Astrocyte (in vitro differentiated cells and primary cell): Measurements from ENCODE around the gene ALX4. TPM values are rescaled to one million over a fixed set of nuclear protein-coding genes. Genes with fewer than 3 reads are reported as not detected.

Experiments used
- DNase-seq: peaks from one replicate; pipeline ENCODE4 v3.0.0-alpha.2; 2010; ENCODE audit warnings: low read depth
- FAIRE-seq: peaks from 2 replicates; lab custom pipeline; 2011; peaks lifted over from hg19 to GRCh38; lab: Jason Lieb, UNC
- H2AFZ ChIP-seq: 2 replicates; pipeline ENCODE4 v1.6.0; 2012; ENCODE audit warnings: low read depth, low read length, inconsistent platforms
- H3K27ac ChIP-seq: 2 replicates; pipeline ENCODE4 v1.5.1; 2011; ENCODE audit warnings: low read depth, low read length, inconsistent platforms
- H3K27me3 ChIP-seq: 2 replicates; pipeline ENCODE4 v1.6.0; 2011; ENCODE audit warnings: low read length, inconsistent platforms; ENCODE audit not compliant: insufficient read depth
- H3K36me3 ChIP-seq: 2 replicates; pipeline ENCODE4 v1.5.1; 2011; ENCODE audit warnings: low read length, inconsistent platforms; ENCODE audit not compliant: insufficient read depth
- H3K4me1 ChIP-seq: 2 replicates; pipeline ENCODE4 v1.5.1; 2011; ENCODE audit warnings: low read length, inconsistent platforms; ENCODE audit not compliant: insufficient read depth
- H3K4me2 ChIP-seq: 2 replicates; pipeline ENCODE4 v1.6.0; 2012; ENCODE audit warnings: low read length, inconsistent platforms
- H3K4me3 ChIP-seq: 2 replicates; pipeline ENCODE4 v1.5.1; 2011; ENCODE audit warnings: low read depth, mild to moderate bottlenecking, low read length, inconsistent platforms; ENCODE audit not compliant: insufficient read depth
- H3K79me2 ChIP-seq: 2 replicates; pipeline ENCODE4 v1.6.0; 2012; ENCODE audit warnings: mild to moderate bottlenecking, low read length, inconsistent platforms; ENCODE audit not compliant: insufficient read depth
- H3K9ac ChIP-seq: 2 replicates; pipeline ENCODE4 v1.6.0; 2012; ENCODE audit warnings: mild to moderate bottlenecking, low read length, inconsistent platforms
- H3K9me3 ChIP-seq: 2 replicates; pipeline ENCODE4 v1.5.1; 2012; ENCODE audit warnings: low read depth, mild to moderate bottlenecking, low read length, inconsistent platforms; ENCODE audit not compliant: insufficient read depth
- H4K20me1 ChIP-seq: 2 replicates; pipeline ENCODE4 v1.6.0; 2012; ENCODE audit warnings: low read length, inconsistent platforms; ENCODE audit not compliant: insufficient read depth
- H3K27ac Mint-ChIP-seq: one replicate; pipeline ENCODE4 v1.8.0; 2021; ENCODE audit warnings: mild to moderate bottlenecking, mixed read lengths; ENCODE audit not compliant: unreplicated experiment
- H3K27me3 Mint-ChIP-seq: one replicate; pipeline ENCODE4 v1.8.0; 2021; ENCODE audit warnings: low read depth, mixed read lengths; ENCODE audit not compliant: unreplicated experiment
- H3K36me3 Mint-ChIP-seq: one replicate; pipeline ENCODE4 v1.8.0; 2021; ENCODE audit warnings: low read depth, mixed read lengths; ENCODE audit not compliant: unreplicated experiment
- H3K4me1 Mint-ChIP-seq: one replicate; pipeline ENCODE4 v1.8.0; 2021; ENCODE audit warnings: low read depth, mixed read lengths; ENCODE audit not compliant: unreplicated experiment
- H3K4me3 Mint-ChIP-seq: one replicate; pipeline ENCODE4 v1.8.0; 2021; ENCODE audit warnings: mild to moderate bottlenecking, moderate library complexity, mixed read lengths; ENCODE audit not compliant: unreplicated experiment
- H3K9me3 Mint-ChIP-seq: one replicate; pipeline ENCODE4 v1.8.0; 2021; ENCODE audit warnings: mild to moderate bottlenecking, mixed read lengths; ENCODE audit not compliant: unreplicated experiment
- EZH2 ChIP-seq: IDR thresholded peaks from 2 replicates; pipeline ENCODE4 v1.6.1; 2012; ENCODE audit warnings: mild to moderate bottlenecking, low read length, inconsistent platforms; ENCODE audit not compliant: insufficient read depth
- total RNA-seq: library from RNA; stranded (reverse); gene quantifications from 2 replicates; pipeline ENCODE4 v1.2.1, GENCODE V29; 2021
- TF ChIP-seq, protein P1 (sequence below): IDR thresholded peaks from 2 replicates; pipeline ENCODE4 v1.5.1; 2011; ENCODE audit warnings: low read depth, mild to moderate bottlenecking, inconsistent platforms, low read length, moderate library complexity; ENCODE audit not compliant: insufficient read depth

Gene ALX4
- total RNA-seq, 1 donor from 2014 or later: not detected

DNA sequence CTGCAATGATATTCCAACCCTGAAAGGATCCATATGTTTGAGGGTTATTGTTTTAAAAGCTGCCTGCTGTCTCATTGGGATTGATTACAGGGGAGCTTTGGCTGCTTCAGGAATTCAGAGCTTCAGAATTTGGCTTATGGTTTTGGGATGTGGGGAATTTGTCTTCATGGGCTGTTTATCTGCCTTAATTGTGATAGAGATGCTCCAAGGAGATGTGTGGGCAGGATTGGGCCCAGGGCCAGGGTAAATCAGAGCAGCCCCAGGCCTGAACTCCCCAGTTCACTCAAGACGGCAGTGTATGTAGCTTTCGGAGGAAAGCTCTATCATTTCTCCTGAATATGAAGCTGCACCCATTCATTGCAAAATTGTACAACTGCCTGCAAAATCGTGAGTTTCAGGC lies 88.5 kb downstream of the ALX4 start:
- no peak for FAIRE-seq
- no peak overlapping the region for H3K4me3 Mint-ChIP-seq
- DNase-seq: peak; percentile 48
- Histone ChIP-seq H3K27me3 (no peaks in the 10 kb centered on the region), H2AFZ (no peak overlapping the region), H4K20me1 (no peaks in the 10 kb centered on the region), H3K4me2 (no peak overlapping the region), H3K9me3 (no peaks in the 10 kb centered on the region), H3K36me3 (no peaks in the 10 kb centered on the region), H3K4me3 (no peak overlapping the region), H3K79me2 (no peaks in the 10 kb centered on the region), H3K9ac (no peak overlapping the region), H3K4me1 (peaks cover 5% of the 10 kb centered on the region), H3K27ac (no peak overlapping the region)
- no peaks in the 10 kb centered on the region for H3K27me3 Mint-ChIP-seq
- H3K4me1 Mint-ChIP-seq: peaks cover 21% of the 10 kb centered on the region
- H3K9me3 Mint-ChIP-seq: no peaks in the 10 kb centered on the region
- TF ChIP-seq EZH2: no peak
- TF ChIP-seq, protein P1, sequence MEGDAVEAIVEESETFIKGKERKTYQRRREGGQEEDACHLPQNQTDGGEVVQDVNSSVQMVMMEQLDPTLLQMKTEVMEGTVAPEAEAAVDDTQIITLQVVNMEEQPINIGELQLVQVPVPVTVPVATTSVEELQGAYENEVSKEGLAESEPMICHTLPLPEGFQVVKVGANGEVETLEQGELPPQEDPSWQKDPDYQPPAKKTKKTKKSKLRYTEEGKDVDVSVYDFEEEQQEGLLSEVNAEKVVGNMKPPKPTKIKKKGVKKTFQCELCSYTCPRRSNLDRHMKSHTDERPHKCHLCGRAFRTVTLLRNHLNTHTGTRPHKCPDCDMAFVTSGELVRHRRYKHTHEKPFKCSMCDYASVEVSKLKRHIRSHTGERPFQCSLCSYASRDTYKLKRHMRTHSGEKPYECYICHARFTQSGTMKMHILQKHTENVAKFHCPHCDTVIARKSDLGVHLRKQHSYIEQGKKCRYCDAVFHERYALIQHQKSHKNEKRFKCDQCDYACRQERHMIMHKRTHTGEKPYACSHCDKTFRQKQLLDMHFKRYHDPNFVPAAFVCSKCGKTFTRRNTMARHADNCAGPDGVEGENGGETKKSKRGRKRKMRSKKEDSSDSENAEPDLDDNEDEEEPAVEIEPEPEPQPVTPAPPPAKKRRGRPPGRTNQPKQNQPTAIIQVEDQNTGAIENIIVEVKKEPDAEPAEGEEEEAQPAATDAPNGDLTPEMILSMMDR: no peak
- no peak overlapping the region for H3K27ac Mint-ChIP-seq
- peaks cover 4% of the 10 kb centered on the region for H3K36me3 Mint-ChIP-seq

GRCh38 chr11:44219830-44220796 lies 89.8 kb downstream of the ALX4 start:
- H3K4me3 Mint-ChIP-seq: no peak overlapping the region
- H3K27ac Mint-ChIP-seq: no peak overlapping the region

More at GRCh38 chr11:44219830-44220796, 89.8 kb downstream of the ALX4 start:
- H3K4me2 ChIP-seq: no peak overlapping the region
- H3K9me3 Mint-ChIP-seq: no peaks in the 10 kb centered on the region
- H3K9me3 ChIP-seq: no peaks in the 10 kb centered on the region
- peaks cover 5% of the 10 kb centered on the region for H3K4me1 ChIP-seq
- peak; percentile 25 for DNase-seq
- H3K36me3 ChIP-seq: no peaks in the 10 kb centered on the region
- no peak overlapping the region for H3K9ac ChIP-seq
- no peaks in the 10 kb centered on the region for H3K27me3 ChIP-seq
- no peaks in the 10 kb centered on the region for H3K79me2 ChIP-seq
- peaks cover 21% of the 10 kb centered on the region for H3K4me1 Mint-ChIP-seq
- H3K36me3 Mint-ChIP-seq: peaks cover 4% of the 10 kb centered on the region
- H2AFZ ChIP-seq: no peak overlapping the region
- no peak for FAIRE-seq
- no peak overlapping the region for H3K27ac ChIP-seq
- H3K27me3 Mint-ChIP-seq: no peaks in the 10 kb centered on the region
- no peak for TF ChIP-seq EZH2
- TF ChIP-seq, protein P1: no peak
- H3K4me3 ChIP-seq: no peak overlapping the region
- no peaks in the 10 kb centered on the region for H4K20me1 ChIP-seq
